ENCODE results near the gene COMMD8. TPM values are rescaled to one million over a fixed set of nuclear protein-coding genes. Genes with fewer than 3 reads are reported as not detected.

The COMMD8 gene
- 9.6 to 13.2 TPM (median 10.2 TPM) in 5 replicates for total RNA-seq (2022; extraction: Qiagen RNA extraction)

DNA sequence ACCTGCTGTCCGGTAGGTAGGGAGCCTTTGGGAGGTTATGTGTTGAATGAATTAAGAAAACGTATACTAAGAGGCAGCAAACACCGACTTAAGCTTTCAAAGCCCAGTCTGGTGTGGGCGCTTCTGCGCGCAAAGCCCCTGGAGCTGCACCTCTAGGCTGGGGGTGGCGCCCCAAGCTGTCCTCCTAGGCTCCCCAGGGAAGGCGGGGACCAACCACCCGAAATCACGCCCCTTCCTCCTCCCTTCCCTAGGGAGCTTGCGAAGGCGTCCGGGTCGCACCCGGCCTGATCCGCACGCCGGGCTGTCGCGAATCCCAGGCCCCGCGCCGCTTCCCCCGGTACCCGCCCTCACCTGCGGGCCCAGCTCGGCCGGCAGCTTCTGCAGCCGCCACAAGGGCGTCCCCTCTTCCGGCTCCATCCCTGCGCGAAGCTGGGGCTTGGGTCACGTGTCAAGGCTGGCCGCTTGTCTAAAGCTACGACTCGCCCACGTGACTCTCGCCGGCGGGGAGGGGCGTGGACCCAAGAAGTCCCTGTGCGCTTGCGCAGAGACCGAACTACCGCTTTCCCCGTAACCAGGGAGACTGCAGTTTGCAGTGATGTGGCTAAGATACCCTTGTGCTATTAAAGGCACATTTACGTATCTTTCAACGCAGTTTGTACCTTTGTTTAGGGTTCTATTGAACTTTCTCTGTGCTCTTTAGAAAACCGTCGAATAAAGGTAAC lies at the start of gene COMMD8:
TSS of gene COMMD8 (minus strand) at position 468 of the 722 bp plus-strand sequence. CDS start at position 417, 51 bp downstream.

DNA sequence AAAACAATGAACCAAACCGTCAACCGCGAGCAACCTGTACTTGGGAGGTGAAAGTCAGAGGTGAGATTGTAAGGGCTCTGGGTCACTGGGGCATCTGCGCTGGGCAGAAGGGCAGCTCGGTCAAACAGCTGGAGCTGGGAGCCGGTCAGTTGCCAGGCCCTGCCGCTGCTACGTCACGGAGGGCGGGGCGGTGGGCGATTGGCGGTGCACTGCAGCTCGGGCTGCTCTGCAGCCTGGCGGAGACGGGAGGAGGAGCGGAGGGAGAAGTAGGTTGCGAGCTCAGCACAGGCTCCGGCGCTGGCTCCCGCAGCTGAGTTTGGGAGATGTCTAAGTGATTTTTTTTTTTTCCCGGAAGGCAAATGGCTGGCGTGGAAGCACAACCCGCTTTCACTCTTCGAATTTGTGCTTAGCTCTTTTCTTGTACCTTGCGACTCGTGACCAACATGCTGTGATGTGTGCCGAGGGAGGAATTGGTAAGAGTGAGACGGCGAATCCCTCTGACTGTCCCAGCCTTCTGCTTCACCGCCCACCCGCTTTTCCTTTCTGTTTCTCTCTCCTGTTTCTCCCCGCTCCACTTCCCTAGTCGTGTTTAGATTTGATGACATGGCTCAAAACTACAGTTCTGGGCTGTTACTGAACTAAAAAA lies 21.7 kb upstream of the COMMD8 start, which contains the start of gene ATP10D:
TSS of gene ATP10D (plus strand) at position 229 of the 646 bp plus-strand sequence. CDS start 27,266 bp downstream, outside the sequence.

Other genes with a start within 250 kb of the COMMD8 start
- gene ATP10D, start 21.6 kb upstream of the COMMD8 start, total RNA-seq (2022; extraction: Qiagen RNA extraction), result 2.0 to 3.7 TPM (median 2.6 TPM) in 5 replicates